ENCODE data around the gene MTARC1.

The MTARC1 gene

DNA sequence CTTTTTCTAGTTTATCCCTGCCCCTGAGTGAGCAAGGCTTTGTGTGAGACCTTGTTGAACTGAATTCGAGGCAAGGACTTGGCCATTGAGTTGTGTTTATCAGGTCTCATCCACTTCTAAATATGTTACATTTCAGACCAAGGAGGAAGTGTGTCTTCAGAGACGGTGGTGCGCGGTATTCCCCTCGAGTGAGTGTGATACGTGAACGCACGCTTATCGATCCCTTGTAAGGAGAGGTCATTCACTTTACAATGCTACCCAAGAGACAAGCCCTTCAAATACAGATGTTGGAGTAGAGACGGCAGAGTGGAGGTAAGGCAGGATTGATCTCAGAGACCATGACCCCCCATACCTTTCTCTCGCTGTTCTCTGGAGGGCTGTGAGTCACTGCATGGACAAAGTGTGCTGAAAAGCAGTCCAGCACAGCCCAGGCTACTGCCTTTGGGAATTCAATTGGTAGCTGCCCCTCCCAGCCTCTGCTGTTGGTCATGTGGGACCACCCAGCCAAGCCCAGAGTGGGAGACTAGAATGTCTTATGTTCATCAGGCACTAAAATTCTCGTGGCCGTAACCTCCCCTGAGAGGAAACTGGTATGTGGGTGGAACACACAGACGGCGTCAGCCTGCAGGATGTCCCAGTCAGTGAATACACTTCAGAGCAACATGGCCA, 16.3 kb upstream of the MTARC1 start:
- DNase-seq (ENCODE audit: low read depth, low spot score) = no peak

DNA sequence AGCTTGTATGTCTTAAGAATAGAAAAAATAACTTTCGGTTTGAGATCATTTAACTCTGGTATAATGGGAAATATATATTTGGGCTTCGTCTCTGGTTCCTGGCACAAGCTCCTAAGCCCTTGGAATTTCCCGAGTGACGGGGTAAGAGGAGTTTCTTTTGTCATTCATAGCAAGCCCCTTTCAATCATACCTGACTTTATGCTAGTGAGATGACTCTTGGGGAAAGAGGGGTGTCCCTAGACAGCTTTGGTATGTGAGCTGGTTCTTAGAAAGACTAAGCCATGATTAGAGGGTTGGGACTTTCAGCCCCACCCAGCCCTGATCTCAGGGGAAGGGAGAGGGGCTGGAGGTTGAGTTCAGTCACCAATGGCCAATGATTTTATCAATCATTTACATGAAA, 13.9 kb upstream of the MTARC1 start:
- no peak for DNase-seq (ENCODE audit: low read depth, low spot score)

DNA sequence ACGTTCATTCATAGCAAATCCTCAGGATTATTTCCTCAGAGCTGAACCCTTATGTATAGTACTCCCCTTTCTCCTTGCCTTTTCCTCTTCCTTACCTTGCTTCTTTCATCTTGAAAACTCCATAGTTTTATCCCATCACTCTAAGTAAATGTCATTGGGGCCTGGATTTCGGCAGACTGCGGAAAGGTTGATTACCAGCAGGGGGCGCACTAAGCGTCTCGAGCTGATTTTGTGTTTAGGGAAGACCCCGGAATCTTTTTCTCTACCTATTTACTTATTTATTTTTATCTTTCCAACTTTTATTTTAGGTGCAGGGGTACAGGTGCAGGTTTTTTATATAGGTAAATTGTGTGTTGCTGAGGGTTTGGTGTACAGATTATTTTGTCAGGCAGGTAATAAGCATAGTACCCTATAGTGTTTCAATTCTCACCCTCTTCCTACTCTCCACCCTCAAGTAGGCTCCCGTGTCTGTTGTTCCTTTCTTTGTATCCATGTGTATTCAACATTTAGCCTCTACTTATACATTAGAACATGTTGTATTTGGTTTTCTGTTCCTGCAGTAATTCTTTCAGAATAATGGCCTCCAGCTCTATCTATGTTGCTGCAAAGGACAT, 11.4 kb upstream of the MTARC1 start:
- DNase-seq (ENCODE audit: low read depth, low spot score) = no peak

- no peak for DNase-seq (ENCODE audit: low read depth, low spot score)
Measured at GRCh38 chr1:220776254-220776653, 10.5 kb upstream of the MTARC1 start.

GRCh38 chr1:220776720-220777326, 9.9 kb upstream of the MTARC1 start:
- peak; percentile 21 for DNase-seq (ENCODE audit: low read depth, low spot score)

GRCh38 chr1:220783453-220783852, 3.3 kb upstream of the MTARC1 start:
- DNase-seq (ENCODE audit: low read depth, low spot score) = no peak

DNA sequence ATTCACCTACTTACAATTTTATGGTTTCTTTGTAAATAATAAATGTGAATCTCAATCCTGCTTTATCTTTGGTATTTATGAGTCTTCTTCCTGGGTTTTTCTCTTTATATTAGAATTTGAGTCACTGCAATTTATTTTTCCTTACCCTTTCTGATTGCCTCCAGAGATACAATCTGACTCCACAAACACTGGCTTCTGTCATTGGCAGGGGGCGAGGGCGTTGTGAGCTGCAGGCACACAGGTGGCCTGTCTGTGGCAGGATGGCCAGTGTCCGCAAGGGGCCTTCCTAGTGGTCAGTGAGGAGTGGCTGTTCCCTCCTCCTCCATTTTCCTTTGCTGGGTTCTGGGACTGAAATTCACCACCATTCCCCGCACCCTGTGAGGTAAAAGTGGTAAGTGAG, 2.0 kb upstream of the MTARC1 start:
- DNase-seq (ENCODE audit: low read depth, low spot score) = no peak

GRCh38 chr1:220785166-220786056, 1.3 kb upstream of the MTARC1 start:
- no peak for DNase-seq (ENCODE audit: low read depth, low spot score)

- no peak for DNase-seq (ENCODE audit: low read depth, low spot score)
Measured at GRCh38 chr1:220786057-220786336, 716 bp upstream of the MTARC1 start.

GRCh38 chr1:220787069-220787619, 431 bp downstream of the MTARC1 start:
- DNase-seq (ENCODE audit: low read depth, low spot score) = no peak

- no peak for DNase-seq (ENCODE audit: low read depth, low spot score)
Measured at GRCh38 chr1:220788900-220789299, 2.2 kb downstream of the MTARC1 start.

GRCh38 chr1:220789532-220790147, 2.9 kb downstream of the MTARC1 start:
- DNase-seq (ENCODE audit: low read depth, low spot score) = no peak

DNA sequence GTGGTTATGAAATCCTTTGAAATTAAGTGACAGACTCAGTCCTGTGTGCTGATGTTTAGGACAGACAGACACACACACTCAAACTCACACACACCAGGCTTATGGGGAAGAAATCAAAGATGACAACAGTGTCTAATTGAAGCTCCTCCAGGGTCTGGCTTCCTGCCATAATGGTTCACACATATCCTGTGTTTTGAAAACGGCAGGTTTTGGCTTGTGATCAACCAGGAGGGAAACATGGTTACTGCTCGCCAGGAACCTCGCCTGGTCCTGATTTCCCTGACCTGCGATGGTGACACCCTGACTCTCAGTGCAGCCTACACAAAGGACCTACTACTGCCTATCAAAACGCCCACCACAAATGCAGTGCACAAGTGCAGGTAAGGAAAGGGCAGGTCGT, 4.6 kb downstream of the MTARC1 start:
- no peak for DNase-seq (ENCODE audit: low read depth, low spot score)

DNA sequence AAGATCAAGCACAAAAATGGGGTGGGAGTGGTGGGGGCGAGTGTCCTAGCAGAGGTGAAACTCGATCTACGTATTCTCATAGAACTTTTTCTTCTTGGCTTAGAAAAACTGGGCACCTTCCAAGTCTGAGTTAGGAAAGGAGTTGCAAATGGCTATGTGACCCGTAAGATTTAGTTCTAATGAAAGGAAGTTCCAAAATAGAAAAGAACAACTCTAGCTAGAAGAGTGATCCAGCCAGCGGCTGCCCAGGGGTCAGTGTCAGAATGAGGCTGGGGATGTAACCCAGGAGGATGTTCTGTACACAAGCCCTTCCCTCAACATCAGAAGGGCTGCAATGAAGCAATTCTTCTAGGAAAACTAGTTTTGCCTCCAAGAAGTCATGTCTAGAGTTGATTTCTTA, 5.2 kb downstream of the MTARC1 start:
- DNase-seq (ENCODE audit: low read depth, low spot score) = no peak

DNA sequence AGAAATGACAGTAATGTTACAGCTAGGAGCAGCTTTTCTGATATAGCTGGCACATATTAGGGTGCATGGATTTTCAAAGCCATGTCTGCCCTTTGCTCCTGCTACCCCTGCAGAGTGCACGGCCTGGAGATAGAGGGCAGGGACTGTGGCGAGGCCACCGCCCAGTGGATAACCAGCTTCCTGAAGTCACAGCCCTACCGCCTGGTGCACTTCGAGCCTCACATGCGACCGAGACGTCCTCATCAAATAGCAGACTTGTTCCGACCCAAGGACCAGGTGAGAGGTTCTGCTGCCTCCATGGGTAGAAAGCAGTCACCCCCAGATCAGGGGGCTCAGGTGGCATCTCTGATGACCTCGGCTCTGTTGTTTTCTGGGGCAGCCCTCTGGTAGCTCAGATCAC, 9.8 kb downstream of the MTARC1 start:
- no peak for DNase-seq (ENCODE audit: low read depth, low spot score)

DNA sequence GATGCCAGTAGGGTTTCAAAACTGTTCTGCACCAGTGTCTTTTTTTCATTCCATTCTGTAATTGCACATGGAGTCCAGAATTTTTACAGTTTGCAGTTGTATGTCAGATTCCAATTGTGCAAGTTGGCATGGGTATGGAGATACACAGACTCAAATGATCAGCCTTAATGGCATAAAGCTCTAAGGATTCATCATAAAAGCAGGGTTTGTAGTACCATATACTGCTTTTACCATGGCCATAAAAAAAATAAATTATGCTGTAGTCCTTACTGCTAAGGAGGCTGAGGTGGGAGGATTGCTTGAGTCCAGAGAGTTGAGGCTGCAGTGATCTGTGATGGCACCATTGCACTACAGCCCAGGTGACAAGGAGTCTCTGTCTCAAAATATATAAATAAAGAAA, 10.3 kb downstream of the MTARC1 start:
- no peak for DNase-seq (ENCODE audit: low read depth, low spot score)

GRCh38 chr1:220797553-220797952, 10.8 kb downstream of the MTARC1 start:
- DNase-seq (ENCODE audit: low read depth, low spot score) = no peak

- DNase-seq (ENCODE audit: low read depth, low spot score) = no peak
Measured at GRCh38 chr1:220798338-220798737, 11.6 kb downstream of the MTARC1 start.

- no peak for DNase-seq (ENCODE audit: low read depth, low spot score)
Measured at GRCh38 chr1:220800262-220800661, 13.5 kb downstream of the MTARC1 start.

GRCh38 chr1:220803401-220804201, 16.9 kb downstream of the MTARC1 start:
- DNase-seq (ENCODE audit: low read depth, low spot score) = no peak

- no peak for DNase-seq (ENCODE audit: low read depth, low spot score)
Measured at GRCh38 chr1:220804202-220804586, 17.5 kb downstream of the MTARC1 start.

All from smooth muscle cell of the brain vasculature (primary cell).